Sigmoid colon (tissue), 7 donors: ENCODE measurements around the gene PODXL2. TPM values are rescaled to one million over a fixed set of nuclear protein-coding genes. Genes with fewer than 3 reads are reported as not detected.

Experiments used
- DNase-seq: peaks from one replicate; pipeline ENCODE4 v3.0.0-alpha.2; 2019
- H3K27ac ChIP-seq, 4 donors: fragments of 200-600 bp; sonication (generic); one replicate each; pipeline ENCODE4 v1.5.1; 2016 to 2019; ENCODE audit warnings: mild to moderate bottlenecking in 1 of 4
- H3K27me3 ChIP-seq, 3 donors: fragments of 200-600 bp; sonication (generic); one replicate each; pipeline ENCODE4 v1.5.1; 2019; ENCODE audit warnings: mild to moderate bottlenecking in 1 of 3
- H3K36me3 ChIP-seq, 4 donors: fragments of 200-600 bp; sonication (generic); one replicate each; pipeline ENCODE4 v1.5.1; 2016 to 2019
- H3K4me1 ChIP-seq, 4 donors: fragments of 200-600 bp; sonication (generic); one replicate each; pipeline ENCODE4 v1.5.1; 2017 to 2019
- H3K4me3 ChIP-seq, 4 donors: fragments of 200-600 bp; sonication (generic); one replicate each; pipeline ENCODE4 v1.5.1; 2017 to 2019; ENCODE audit warnings: mild to moderate bottlenecking in 2 of 4, moderate library complexity in 1 of 4
- H3K9me3 ChIP-seq, 4 donors: fragments of 200-600 bp in 3 of 4; sonication (generic) in 3 of 4; one replicate each; pipeline versions ENCODE4 v1.5.1 to v1.6.1; 2013 to 2019
- EP300 ChIP-seq, 4 donors: sonication (generic); formaldehyde crosslinking; IDR thresholded peaks; one replicate each; pipeline ENCODE4 v1.6.1; 2017; ENCODE audit warnings: antibody characterized with exemption in 4 of 4
- POLR2A ChIP-seq, 2 donors: fragments of 450-650 bp; IDR thresholded peaks; one replicate each; pipeline ENCODE4 v1.6.1; 2016; ENCODE audit warnings: antibody characterized with exemption in 2 of 2, mild to moderate bottlenecking in 2 of 2, moderate library complexity in 2 of 2
- POLR2AphosphoS5 ChIP-seq, 4 donors: sonication (generic); formaldehyde crosslinking; IDR thresholded peaks; one replicate each; pipeline ENCODE4 v1.6.1; 2017; ENCODE audit warnings: antibody characterized with exemption in 4 of 4
- WGBS, 2 donors: extraction: QIAGEN DNeasy Blood & Tissue Kit; methylation state at CpG; one replicate each; pipeline ENCODE4 v1.1.7; 2013; 5-methylcytosine and 5-hydroxymethylcytosine counted together
- intact Hi-C: fragments of 100-400 bp; cut with DNase I; formaldehyde crosslinking; loops from one replicate; pipeline ENCODE4 v1.15.1; 2023
- polyA plus RNA-seq, 3 donors: library from polyadenylated mRNA; stranded (reverse); fragments of 200-250 nt; gene quantifications; one replicate each; pipeline ENCODE4 v1.2.3, GENCODE V29; 2013
- total RNA-seq, 4 donors: library from RNA; depleted of rRNA; stranded (reverse); fragments of >200 nt; gene quantifications; one replicate each; pipeline ENCODE4 v1.1.0, GENCODE V29; 2016
- TF ChIP-seq, protein P1 (sequence below), 4 experiments: fragments of 450-650 bp in 3 of 4; fragments of 200-600 bp in 1 of 4; IDR thresholded peaks; one replicate each; pipeline ENCODE4 v1.5.1; 2016 to 2019; ENCODE audit warnings: antibody characterized with exemption in 4 of 4, mild to moderate bottlenecking in 3 of 4, moderate library complexity in 2 of 4
- donor health status: healthy with polysubstance abuse.
- donor health status: Bipolar disorder and iron deficiency.
- donor health status: healthy.

The PODXL2 gene
- total and polyA plus RNA-seq, 7 donors, result 2.0 to 16.7 (median 2.8) TPM

DNA sequence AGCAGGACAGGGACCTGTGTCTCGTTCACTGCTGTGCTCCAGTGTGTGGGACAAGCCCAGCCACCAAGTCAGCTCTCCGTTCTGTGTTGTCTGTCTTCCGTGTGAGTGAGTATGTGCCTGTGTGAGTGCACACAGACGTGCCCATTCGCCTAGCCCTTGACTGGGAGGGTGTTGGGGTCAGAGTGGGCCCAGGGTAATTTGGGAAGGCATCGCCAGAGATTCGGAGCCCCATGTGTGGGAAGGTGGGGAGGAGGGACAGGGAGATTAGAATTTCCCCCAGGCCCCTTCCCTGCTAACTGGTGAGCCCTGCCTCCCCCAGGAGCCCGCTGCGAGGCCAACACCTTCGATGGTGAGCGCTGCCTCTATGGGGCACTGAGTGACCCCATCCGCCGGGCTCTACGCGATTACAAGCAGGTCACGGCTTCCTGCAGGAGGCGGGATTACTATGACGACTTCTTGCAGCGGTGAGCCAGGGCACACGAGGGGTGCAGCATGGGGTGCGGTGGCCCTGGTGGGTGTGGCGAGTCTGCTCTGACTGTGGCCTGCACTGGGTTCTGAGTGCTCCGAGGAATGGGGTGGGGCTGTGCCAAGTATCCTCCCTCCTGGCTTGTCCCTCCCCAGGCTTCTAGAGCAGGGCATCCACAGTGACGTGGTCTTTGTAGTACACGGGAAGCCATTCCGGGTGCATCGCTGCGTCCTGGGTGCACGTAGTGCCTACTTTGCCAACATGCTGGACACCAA lies 46.8 kb downstream of the PODXL2 start:
- intact Hi-C loops, result no loop called here
- Histone ChIP-seq H3K4me3 (no peak overlapping the region), H3K27me3 (no peaks in the 10 kb centered on the region), H3K36me3 (peaks cover 9 to 58% (median 18%) of the 10 kb centered on the region in 4 donors), H3K27ac (no peak overlapping the region), H3K9me3 (no peaks in the 10 kb centered on the region), H3K4me1 (peaks cover 0 to 34% (median 27%) of the 10 kb centered on the region in 4 donors)
- WGBS, 2 donors, result 87 to 90% methylated on average over 29 of the region's 29 CpGs
- peak; percentile 57 for DNase-seq
- TF ChIP-seq POLR2A (IDR thresholded peaks at IDR 0.05), result no peak
- no peak for TF ChIP-seq EP300 (IDR thresholded peaks at IDR 0.05)
- TF ChIP-seq, protein P1, sequence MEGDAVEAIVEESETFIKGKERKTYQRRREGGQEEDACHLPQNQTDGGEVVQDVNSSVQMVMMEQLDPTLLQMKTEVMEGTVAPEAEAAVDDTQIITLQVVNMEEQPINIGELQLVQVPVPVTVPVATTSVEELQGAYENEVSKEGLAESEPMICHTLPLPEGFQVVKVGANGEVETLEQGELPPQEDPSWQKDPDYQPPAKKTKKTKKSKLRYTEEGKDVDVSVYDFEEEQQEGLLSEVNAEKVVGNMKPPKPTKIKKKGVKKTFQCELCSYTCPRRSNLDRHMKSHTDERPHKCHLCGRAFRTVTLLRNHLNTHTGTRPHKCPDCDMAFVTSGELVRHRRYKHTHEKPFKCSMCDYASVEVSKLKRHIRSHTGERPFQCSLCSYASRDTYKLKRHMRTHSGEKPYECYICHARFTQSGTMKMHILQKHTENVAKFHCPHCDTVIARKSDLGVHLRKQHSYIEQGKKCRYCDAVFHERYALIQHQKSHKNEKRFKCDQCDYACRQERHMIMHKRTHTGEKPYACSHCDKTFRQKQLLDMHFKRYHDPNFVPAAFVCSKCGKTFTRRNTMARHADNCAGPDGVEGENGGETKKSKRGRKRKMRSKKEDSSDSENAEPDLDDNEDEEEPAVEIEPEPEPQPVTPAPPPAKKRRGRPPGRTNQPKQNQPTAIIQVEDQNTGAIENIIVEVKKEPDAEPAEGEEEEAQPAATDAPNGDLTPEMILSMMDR (IDR thresholded peaks at IDR 0.05), result no peak
- TF ChIP-seq POLR2AphosphoS5 (IDR thresholded peaks at IDR 0.05), result no peak

DNA sequence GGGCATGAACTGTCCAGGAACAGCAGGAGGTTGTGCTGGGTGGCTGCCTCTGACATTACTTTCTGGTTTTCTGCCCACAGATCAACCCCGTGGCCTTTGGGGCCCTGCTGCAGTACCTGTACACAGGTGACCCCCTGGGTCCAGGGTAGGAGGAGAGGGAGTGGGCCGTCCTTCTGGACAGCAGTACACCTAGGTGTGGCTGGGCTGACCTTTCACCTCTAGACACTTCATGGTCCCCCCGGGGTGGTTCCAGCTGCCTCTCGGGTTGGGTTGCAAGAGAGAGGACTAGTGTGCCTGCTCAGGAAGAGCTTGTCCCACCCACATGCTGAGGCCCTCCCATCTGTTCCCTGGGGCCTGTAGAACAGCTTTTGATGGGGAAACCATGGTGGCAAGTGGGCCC lies 47.5 kb downstream of the PODXL2 start:
- DNase-seq, result peak; percentile 50
- Histone ChIP-seq H3K4me3 (no peak overlapping the region), H3K9me3 (no peaks in the 10 kb centered on the region), H3K27ac (no peak overlapping the region), H3K27me3 (no peaks in the 10 kb centered on the region), H3K4me1 (peaks cover 0 to 32% (median 27%) of the 10 kb centered on the region in 4 donors), H3K36me3 (peaks cover 9 to 58% (median 18%) of the 10 kb centered on the region in 4 donors)
- WGBS, 2 donors, result 53 to 83% methylated on average over 4 of the region's 4 CpGs
- intact Hi-C loops, result no loop called here
- TF ChIP-seq POLR2AphosphoS5 (IDR thresholded peaks at IDR 0.05) (no peak), EP300 (IDR thresholded peaks at IDR 0.05) (no peak), POLR2A (IDR thresholded peaks at IDR 0.05) (no peak)
- TF ChIP-seq, protein P1 (IDR thresholded peaks at IDR 0.05), result no peak

DNA sequence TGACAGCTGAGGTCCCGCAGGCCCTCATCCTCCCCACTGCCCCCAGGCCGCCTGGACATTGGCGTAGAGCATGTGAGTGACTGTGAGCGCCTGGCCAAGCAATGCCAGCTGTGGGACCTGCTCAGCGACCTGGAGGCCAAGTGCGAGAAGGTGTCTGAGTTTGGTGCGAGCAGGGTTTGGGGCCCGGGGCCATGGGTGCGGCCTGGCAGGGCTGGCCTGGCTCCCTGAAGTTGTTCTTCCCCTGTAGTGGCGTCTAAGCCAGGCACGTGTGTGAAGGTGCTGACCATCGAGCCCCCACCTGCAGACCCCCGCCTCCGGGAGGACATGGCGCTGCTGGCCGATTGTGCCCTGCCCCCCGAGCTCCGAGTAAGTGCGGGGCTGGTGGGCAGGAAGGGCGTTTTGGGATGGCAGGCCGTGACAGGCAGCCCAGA lies 48.0 kb downstream of the PODXL2 start:
- intact Hi-C loops, result no loop called here
- Histone ChIP-seq H3K4me1 (peaks cover 0 to 27% (median 22%) of the 10 kb centered on the region in 4 donors), H3K4me3 (no peak overlapping the region), H3K27me3 (no peaks in the 10 kb centered on the region), H3K9me3 (no peaks in the 10 kb centered on the region), H3K27ac (no peak overlapping the region), H3K36me3 (peaks cover 9 to 58% (median 18%) of the 10 kb centered on the region in 4 donors)
- DNase-seq, result peak; percentile 64
- WGBS, 2 donors, result 96 to 97% methylated on average over 21 of the region's 21 CpGs
- TF ChIP-seq, protein P1 (IDR thresholded peaks at IDR 0.05), result no peak
- TF ChIP-seq POLR2A (IDR thresholded peaks at IDR 0.05), result no peak
- no peak for TF ChIP-seq EP300 (IDR thresholded peaks at IDR 0.05)
- TF ChIP-seq POLR2AphosphoS5 (IDR thresholded peaks at IDR 0.05), result no peak

DNA sequence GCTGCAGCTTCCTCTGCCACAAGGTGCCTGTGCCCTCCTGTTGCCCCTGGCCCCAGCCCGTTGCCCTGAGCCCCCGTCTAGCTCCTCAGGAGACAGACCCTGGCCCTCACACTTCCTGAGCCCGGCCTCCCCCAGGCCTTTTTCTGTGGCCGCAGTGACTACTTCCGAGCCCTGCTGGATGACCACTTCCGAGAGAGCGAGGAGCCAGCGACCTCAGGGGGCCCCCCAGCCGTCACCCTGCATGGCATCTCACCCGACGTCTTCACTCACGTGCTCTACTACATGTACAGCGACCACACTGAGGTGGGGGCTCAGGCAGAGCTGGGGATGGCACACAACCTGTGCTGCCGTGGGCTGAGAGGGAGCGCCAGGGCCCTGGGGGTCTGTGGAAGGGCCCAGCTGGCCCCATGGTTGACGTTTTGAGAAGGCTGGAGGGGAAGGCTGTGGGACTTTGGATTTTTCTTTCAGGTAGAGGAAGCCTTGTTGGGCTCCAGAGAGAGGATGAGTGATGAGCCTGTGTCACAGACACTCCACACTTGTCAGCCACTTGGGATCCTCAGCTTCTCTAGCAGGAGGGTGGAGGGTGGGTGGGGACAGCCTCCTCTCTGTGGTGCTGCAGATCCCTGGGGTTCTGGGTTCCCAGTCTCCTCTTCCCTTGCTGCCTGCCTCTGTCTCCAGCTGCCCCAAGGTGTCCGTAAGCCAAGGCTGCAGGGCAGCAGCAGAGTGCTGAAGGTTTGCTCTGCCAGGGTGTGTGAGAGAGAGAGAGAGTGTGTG lies 48.7 kb downstream of the PODXL2 start:
- intact Hi-C loops, result no loop called here
- DNase-seq, result peak; percentile 48
- Histone ChIP-seq H3K27me3 (no peaks in the 10 kb centered on the region), H3K4me3 (no peak overlapping the region), H3K4me1 (peaks cover 0 to 23% (median 18%) of the 10 kb centered on the region in 4 donors), H3K9me3 (no peaks in the 10 kb centered on the region), H3K27ac (no peak overlapping the region), H3K36me3 (peaks cover 9 to 58% (median 18%) of the 10 kb centered on the region in 4 donors)
- 93 to 94% methylated on average over 17 of the region's 17 CpGs for WGBS, 2 donors
- TF ChIP-seq POLR2AphosphoS5 (IDR thresholded peaks at IDR 0.05), result no peak
- no peak for TF ChIP-seq EP300 (IDR thresholded peaks at IDR 0.05)

DNA sequence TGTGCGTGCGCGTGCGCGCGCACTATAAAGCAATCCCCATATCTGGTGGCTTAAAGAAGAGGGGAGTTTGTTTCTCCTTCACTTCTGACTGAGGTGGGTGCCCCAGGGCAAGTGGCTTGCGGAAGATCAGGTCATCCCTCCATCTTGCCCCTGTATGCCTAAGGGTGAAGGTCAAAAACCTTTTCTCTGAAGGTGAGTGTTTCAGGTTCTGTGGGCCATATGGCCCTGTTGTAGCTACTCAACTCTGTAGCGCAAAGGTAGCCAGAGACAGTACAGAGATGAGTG lies 49.3 kb downstream of the PODXL2 start:
- no peaks in the 10 kb centered on the region for H3K9me3 ChIP-seq
- peaks cover 9 to 58% (median 18%) of the 10 kb centered on the region in 4 donors for H3K36me3 ChIP-seq
- H3K4me3 ChIP-seq, result no peak overlapping the region
- H3K27me3 ChIP-seq, result no peaks in the 10 kb centered on the region
- TF ChIP-seq, protein P1 (IDR thresholded peaks at IDR 0.05), result no peak
- no peak for TF ChIP-seq EP300 (IDR thresholded peaks at IDR 0.05)
- no peak for TF ChIP-seq POLR2AphosphoS5 (IDR thresholded peaks at IDR 0.05)
- TF ChIP-seq POLR2A (IDR thresholded peaks at IDR 0.05), result no peak
- H3K27ac ChIP-seq, result no peak overlapping the region
- intact Hi-C loops, result no loop called here
- peaks cover 0 to 23% (median 17%) of the 10 kb centered on the region in 4 donors for H3K4me1 ChIP-seq
- 94 to 95% methylated on average over 8 of the region's 8 CpGs for whole genome bisulfite sequencing, 2 donors
- no peak for DNase-seq
